HepG2 (cell line): ENCODE data around the gene TK1. TPM values are rescaled to one million over a fixed set of nuclear protein-coding genes. Genes with fewer than 3 reads are reported as not detected.
"Not testable (repeated sequence)": the region's sequence is repeated elsewhere in the genome, so short reads cannot be mapped to it uniquely, and the experiment has no call there.

Source experiments
- ATAC-seq: fragments of 200-7000 bp; cut with Tn5 transposase; 3 replicates; pipeline ENCODE4 v1.9.1; 2020; ENCODE audit warnings: mild to moderate bottlenecking, moderate library complexity
- BruUV-seq: library from RNA; stranded (reverse); fragments of 400-500 nt; replicated peaks from 2 replicates; lab custom pipeline; 2021; lab: Mats Ljungman, UMichigan
- CTCF ChIA-PET: fragments of 300-600 bp; formaldehyde crosslinking; extraction: SDS; loops from one replicate; lab custom pipeline; 2021; ENCODE audit warnings: low total read pairs, inconsistent platforms, low intra/inter-chr PET ratio; lab: Yijun Ruan, JAX
- POLR2A ChIA-PET: fragments of 350-600 bp; sonication (Branson Sonifier 250); formaldehyde crosslinking; loops from one replicate; lab custom pipeline; 2020; ENCODE audit warnings: antibody characterized with exemption, inconsistent platforms; lab: Yijun Ruan, JAX
- DNase-seq: peaks from one replicate; pipeline ENCODE4 v3.0.0-alpha.2; 2015; ENCODE audit warnings: low spot score
- FAIRE-seq: peaks from 3 replicates; lab custom pipeline; 2011; peaks lifted over from hg19 to GRCh38; lab: Jason Lieb, UNC
- H2AFZ ChIP-seq: one replicate; pipeline ENCODE4 v1.6.1; 2011; ENCODE audit warnings: low read length, inconsistent platforms
- H3K27ac ChIP-seq: fragments of 300-600 bp; 3 replicates; pipeline ENCODE4 v1.8.0; 2011; ENCODE audit warnings: mixed run types, mild to moderate bottlenecking, mixed read lengths, low read length, inconsistent platforms; ENCODE audit not compliant: insufficient read depth; ENCODE audit errors: extremely low read length
- H3K27me3 ChIP-seq, 2 experiments: fragments of 200-600 bp in 1 of 2; 2 replicates in 1 of 2; 3 replicates in 1 of 2; pipeline versions ENCODE4 v1.6.0 to v1.8.0; 2011; ENCODE audit warnings: low read length in 2 of 2, mild to moderate bottlenecking in 2 of 2, moderate library complexity in 2 of 2, inconsistent platforms in 1 of 2; ENCODE audit not compliant: insufficient read depth in 2 of 2, control insufficient read depth in 1 of 2
- H3K36me3 ChIP-seq, 2 experiments: fragments of 200-600 bp in 1 of 2; replicated peaks in 1 of 2; 2 replicates in 1 of 2; 3 replicates in 1 of 2; pipeline versions ENCODE4 v1.5.1 to v1.8.0; 2011; ENCODE audit warnings: low read length in 2 of 2, inconsistent platforms in 1 of 2; ENCODE audit not compliant: insufficient read depth in 2 of 2, control insufficient read depth in 1 of 2
- H3K4me1 ChIP-seq: 2 replicates; pipeline ENCODE4 v1.5.1; 2012; ENCODE audit warnings: low read length, inconsistent platforms; ENCODE audit not compliant: insufficient read depth
- H3K4me2 ChIP-seq: 2 replicates; pipeline ENCODE4 v1.6.0; 2011; ENCODE audit warnings: low read depth, low read length, inconsistent platforms
- H3K4me3 ChIP-seq, 3 experiments: fragments of 200-600 bp in 1 of 3; sonication (generic), shearing (Covaris generic) in 1 of 3; replicated peaks in 1 of 3; 2 replicates each; pipeline ENCODE4 v1.5.1; 2011 to 2016; ENCODE audit warnings: low read length in 3 of 3, inconsistent platforms in 2 of 3, low read depth in 2 of 3, mild to moderate bottlenecking in 2 of 3, control low read depth in 1 of 3, mixed read lengths in 1 of 3; ENCODE audit not compliant: insufficient read depth in 1 of 3
- H3K79me2 ChIP-seq: one replicate; pipeline ENCODE4 v1.6.1; 2011; ENCODE audit warnings: low read length, inconsistent platforms; ENCODE audit not compliant: insufficient read depth
- H3K9ac ChIP-seq: 2 replicates; pipeline ENCODE4 v1.6.0; 2011; ENCODE audit warnings: mild to moderate bottlenecking, low read depth, low read length, inconsistent platforms; ENCODE audit not compliant: insufficient read depth
- H3K9me3 ChIP-seq: 2 replicates; pipeline ENCODE4 v1.5.1; 2012; ENCODE audit warnings: mild to moderate bottlenecking, low read length
- H4K20me1 ChIP-seq: 2 replicates; pipeline ENCODE4 v1.6.0; 2011; ENCODE audit warnings: inconsistent platforms, mild to moderate bottlenecking, low read length, moderate library complexity; ENCODE audit not compliant: insufficient read depth
- AGO1 ChIP-seq: fragments of 200-400 bp; formaldehyde crosslinking; IDR thresholded peaks from 2 replicates; pipeline ENCODE4 v1.6.1; 2017; ENCODE audit warnings: mild to moderate bottlenecking, low read depth, low read length, moderate library complexity; ENCODE audit not compliant: poor library complexity, severe bottlenecking
- POLR2AphosphoS5 ChIP-seq: IDR thresholded peaks from 2 replicates; pipeline ENCODE4 v1.6.1; 2012; ENCODE audit warnings: low read depth, low read length
- UBTF ChIP-seq: sonication (generic); formaldehyde crosslinking; IDR thresholded peaks from 2 replicates; pipeline ENCODE4 v1.4.0; 2020; ENCODE audit warnings: mild to moderate bottlenecking, missing genetic modification reagents
- ZBTB4 ChIP-seq: sonication (generic); formaldehyde crosslinking; IDR thresholded peaks from 2 replicates; pipeline ENCODE4 v1.4.0; 2020; ENCODE audit warnings: missing genetic modification reagents, mild to moderate bottlenecking, borderline replicate concordance
- ZC3H13 ChIP-seq: sonication (generic); formaldehyde crosslinking; IDR thresholded peaks from 2 replicates; pipeline ENCODE4 v1.8.1; 2023; ENCODE audit warnings: mild to moderate bottlenecking, missing genetic modification reagents, moderate library complexity
- ZNF687 ChIP-seq: sonication (generic); formaldehyde crosslinking; IDR thresholded peaks from 2 replicates; pipeline ENCODE4 v1.5.1; 2020; ENCODE audit warnings: mild to moderate bottlenecking, missing genetic modification reagents, moderate library complexity
- WGBS: methylation state at CpG from one replicate; pipeline ENCODE4 v1.1.6; 2017; ENCODE audit warnings: low lambda C conversion rate; 5-methylcytosine and 5-hydroxymethylcytosine counted together
- in situ Hi-C: cut with HindIII; loops from 2 replicates; pipeline ENCODE4 v1.10.0; 2017; ENCODE audit warnings: low pct_unique_long_range_greater_than_20kb; ENCODE audit not compliant: extremely low pct_ligation_motif_present
- intact Hi-C: fragments of 100-400 bp; cut with micrococcal nuclease; formaldehyde crosslinking; loops from one replicate; pipeline ENCODE4 v1.10.0; 2022; ENCODE audit not compliant: unreplicated experiment
- polyA plus RNA-seq, 8 experiments: library from polyadenylated mRNA; depleted of rRNA in 3 of 8; stranded (reverse) in 7 of 8; unstranded in 1 of 8; fragments of >200 nt; fragmentation: Illumina TruSeq in 4 of 8; extraction: Trizol in 4 of 8; gene quantifications; 2 replicates each; pipeline versions ENCODE4 v1.2.1 to v1.2.3, GENCODE V29; 2011 to 2016; ENCODE audit warnings: low read depth in 4 of 8, missing spikeins in 1 of 8, mixed read lengths in 1 of 8; ENCODE audit not compliant: insufficient read depth in 1 of 8
- total RNA-seq, 5 experiments: library from RNA; depleted of rRNA; stranded (reverse); fragments of >200 nt; fragmentation: Illumina TruSeq; extraction: Trizol; gene quantifications; 2 replicates each; pipeline ENCODE4 v1.2.3, GENCODE V29; 2016; ENCODE audit warnings: low read depth in 1 of 5

The TK1 gene
- total and polyA plus RNA-seq, 2 of the 13 experiments (the other 11 are each of a cell fraction or from before 2014, with no cell fraction given) = 45.0 to 96.0 TPM

- FAIRE-seq, DNase-seq, H4K20me1 ChIP-seq, ATAC-seq, H3K27ac ChIP-seq, in situ Hi-C loops, H3K9ac ChIP-seq, H3K79me2 ChIP-seq, H3K27me3 ChIP-seq, intact Hi-C loops, H3K4me2 ChIP-seq, H3K9me3 ChIP-seq, H3K4me3 ChIP-seq, H2AFZ ChIP-seq, BruUV-seq, CTCF ChIA-PET: not testable (repeated sequence)
- peaks cover 10 to 37% of the 10 kb centered on the region in 2 experiments for H3K36me3 ChIP-seq
- POLR2A ChIA-PET = interaction anchor here (1.7 kb wide), 1 partner anchor 16 kb away, joined by 6 read pairs; the partner anchor contains the start of genes AFMID and TK1
- 98% methylated on average over 14 of the region's 19 CpGs for WGBS
- H3K4me1 ChIP-seq = peaks cover 52% of the 10 kb centered on the region
- TF ChIP-seq ZNF687 (peak; percentile 18; the same call in 1 of the 2 replicates), ZBTB4 (CRISPR knock-in tag) (0 out of 2 replicates have a peak, but pooled peaks have one; percentile 47), ZC3H13 (CRISPR knock-in tag) (peak; percentile 18; the same call in 1 of the 2 replicates), POLR2AphosphoS5 (peak; percentile 15; the same call in 1 of the 2 replicates), UBTF (CRISPR knock-in tag) (0 out of 2 replicates have a peak, but pooled peaks have one; percentile 13), AGO1 (peak; percentile 5)
Observed at GRCh38 chr17:78171591-78172248, 15.1 kb downstream of the TK1 start.
